ENCODE data around the gene GAGE12J.
"Not testable (repeated sequence)": the region's sequence is repeated elsewhere in the genome, so short reads cannot be mapped to it uniquely, and the experiment has no call there.

Gene GAGE12J

DNA sequence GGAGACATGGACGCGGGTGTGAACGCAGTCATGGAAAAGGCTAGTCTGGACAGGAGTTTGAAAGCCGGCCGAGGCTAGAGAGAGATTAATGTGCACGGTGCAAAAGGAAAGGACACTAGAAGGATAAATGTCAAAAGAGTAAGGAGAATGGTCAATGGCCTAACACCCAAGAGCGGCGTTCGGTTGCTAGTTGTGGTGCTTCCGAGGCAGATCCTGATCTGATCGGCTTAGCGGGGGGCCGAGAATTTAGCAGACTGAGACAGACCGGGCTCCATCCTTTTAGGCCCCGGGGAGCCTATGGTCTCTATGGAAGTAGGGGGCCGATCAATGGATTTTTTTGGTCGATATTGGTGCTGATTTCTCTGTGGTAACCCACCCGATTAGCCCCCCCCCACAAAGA, 11.5 kb upstream of the GAGE12J start:
- DNase-seq (ENCODE audit: low spot score): no peak

DNA sequence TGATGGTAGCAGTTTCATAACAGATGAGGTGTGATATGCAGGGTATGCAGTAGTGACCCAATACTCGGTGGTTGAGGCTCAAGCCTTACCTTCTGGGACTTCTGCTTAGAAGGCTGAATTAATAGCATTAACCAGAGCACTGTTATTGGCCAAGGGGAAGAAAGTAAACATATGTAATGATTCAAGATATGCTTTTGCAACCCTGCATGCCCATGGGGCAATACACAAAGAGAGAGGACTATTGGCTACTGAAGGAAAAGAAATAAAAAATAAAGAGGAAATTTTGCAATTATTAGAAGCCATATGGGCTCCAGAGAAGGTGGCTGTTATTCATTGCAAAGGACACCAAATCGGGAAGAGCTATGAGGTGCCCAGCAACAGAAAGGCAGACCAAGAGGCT, 9.7 kb upstream of the GAGE12J start:
- no peak for DNase-seq (ENCODE audit: low spot score)

DNA sequence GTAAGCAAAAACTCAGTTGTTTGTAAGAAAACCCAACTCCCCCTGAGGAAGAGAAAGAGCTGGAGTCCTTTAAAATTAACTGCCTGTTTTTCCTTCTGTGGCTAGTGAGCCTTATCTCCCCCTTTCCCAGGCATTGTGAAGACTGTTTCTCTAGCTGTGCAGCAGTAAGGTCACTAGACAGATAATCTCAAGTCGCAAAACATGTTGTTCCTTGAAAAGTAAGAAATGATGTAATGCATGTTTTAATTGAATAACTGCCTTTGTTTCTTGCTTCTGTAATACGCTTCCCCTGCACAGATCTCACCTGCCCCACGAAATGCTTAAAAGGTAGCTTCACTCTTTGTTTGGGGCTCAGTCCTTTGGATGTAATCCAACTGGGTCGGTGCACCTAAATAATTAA, 5.8 kb upstream of the GAGE12J start:
- DNase-seq (ENCODE audit: low spot score): no peak

DNA sequence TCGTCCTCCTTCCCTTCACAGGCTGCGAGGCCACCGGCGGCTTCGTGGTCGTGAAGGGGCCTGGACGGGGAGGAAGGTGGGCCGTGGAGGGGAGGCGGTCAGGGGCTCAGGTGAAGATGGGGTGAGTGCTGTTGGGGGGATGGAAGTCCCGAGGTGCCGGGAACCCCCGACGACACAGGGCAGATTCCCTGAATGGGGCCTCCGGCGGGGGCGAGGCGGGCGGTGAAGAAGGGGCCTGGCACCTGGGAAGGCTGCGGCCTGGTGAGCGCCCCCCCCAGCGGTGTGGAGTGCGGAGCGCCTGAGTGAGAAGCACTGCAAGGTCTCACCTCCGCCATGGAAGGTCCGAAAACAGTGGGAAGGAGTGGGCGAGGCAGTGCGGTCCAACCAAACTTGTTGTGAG, 429 bp downstream of the GAGE12J start:
- DNase-seq (ENCODE audit: low spot score): not testable (repeated sequence)

DNA sequence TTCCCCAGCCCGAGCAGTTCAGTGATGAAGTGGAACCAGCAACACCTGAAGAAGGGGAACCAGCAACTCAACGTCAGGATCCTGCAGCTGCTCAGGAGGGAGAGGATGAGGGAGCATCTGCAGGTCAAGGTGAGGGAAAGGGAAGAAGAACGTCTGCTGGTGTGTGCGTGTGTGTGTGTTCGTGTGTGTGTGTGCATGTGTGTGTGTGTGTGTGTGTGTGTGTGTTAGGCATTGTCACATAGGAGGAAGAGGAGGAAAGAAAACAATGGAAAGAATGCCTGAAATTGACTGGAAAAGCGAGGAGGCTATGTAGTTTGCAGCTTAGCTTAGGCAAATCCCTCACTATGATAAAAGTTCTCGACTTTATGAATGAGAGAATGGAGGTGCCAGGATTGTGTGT, 1.9 kb downstream of the GAGE12J start:
- not testable (repeated sequence) for DNase-seq (ENCODE audit: low spot score)

DNA sequence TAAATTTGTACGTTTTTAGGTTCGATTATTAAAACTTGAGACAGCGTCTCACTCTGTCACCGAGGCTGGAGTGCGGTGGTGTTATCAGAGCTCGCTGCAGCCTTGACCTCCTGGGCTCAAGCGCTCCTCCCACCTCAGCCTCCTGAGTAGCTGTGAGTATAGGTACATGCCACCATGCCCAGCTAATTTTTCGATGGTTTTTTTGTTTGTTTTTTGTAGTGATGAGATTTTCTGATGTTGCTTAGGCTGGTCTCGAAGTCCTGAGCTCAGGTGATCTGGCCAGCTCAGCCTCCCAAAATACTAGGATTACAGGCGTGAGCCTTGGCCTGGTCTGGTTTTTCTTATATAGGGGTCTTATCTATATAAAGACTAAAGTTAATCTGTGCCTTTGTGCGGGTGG, 8.6 kb downstream of the GAGE12J start:
- DNase-seq (ENCODE audit: low spot score): not testable (repeated sequence)

DNA sequence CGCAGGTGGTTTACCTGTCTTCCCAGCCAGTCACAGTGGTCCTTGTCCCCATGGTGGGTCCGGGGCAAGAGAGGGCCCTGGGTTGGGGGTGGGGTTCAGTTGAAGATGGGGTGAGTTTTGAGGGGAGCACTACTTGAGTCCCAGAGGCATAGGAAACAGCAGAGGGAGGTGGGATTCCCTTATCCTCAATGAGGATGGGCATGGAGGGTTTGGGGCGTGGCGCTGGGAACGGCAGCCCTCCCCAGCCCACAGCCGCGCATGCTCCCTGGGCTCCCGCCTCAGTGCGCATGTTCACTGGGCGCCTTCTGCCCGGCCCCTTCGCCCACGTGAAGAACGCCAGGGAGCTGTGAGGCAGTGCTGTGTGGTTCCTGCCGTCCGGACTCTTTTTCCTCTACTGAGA, 9.4 kb downstream of the GAGE12J start, which contains the start of gene GAGE13:
Gene GAGE13 (plus strand): TSS at position 301 of the 400 bp plus-strand sequence. CDS start 1,156 bp downstream, outside the sequence.
- DNase-seq (ENCODE audit: low spot score): not testable (repeated sequence)

DNA sequence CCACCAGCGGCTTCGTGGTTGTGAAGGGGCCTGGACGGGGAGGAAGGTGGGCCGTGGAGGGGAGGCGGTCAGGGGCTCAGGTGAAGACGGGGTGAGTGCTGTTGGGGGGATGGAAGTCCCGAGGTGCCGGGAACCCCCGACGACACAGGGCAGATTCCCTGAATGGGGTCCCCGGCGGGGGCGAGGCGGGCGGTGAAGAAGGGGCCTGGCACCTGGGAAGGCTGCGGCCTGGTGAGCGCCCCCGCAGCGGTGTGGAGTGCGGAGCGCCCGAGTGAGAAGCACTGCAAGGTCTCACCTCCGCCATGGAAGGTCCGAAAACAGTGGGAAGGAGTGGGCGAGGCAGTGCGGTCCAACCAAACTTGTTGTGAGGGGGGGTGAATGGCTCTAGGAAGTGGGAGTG, 10.0 kb downstream of the GAGE12J start:
- not testable (repeated sequence) for DNase-seq (ENCODE audit: low spot score)

DNA sequence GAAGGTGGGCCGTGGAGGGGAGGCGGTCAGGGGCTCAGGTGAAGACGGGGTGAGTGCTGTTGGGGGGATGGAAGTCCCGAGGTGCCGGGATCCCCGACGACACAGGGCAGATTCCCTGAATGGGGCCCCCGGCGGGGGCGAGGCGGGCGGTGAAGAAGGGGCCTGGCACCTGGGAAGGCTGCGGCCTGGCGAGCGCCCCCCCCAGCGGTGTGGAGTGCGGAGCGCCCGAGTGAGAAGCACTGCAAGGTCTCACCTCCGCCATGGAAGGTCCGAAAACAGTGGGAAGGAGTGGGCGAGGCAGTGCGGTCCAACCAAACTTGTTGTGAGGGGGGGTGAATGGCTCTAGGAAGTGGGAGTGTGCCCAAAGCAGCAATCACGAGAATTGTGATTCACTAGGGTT, 19.6 kb downstream of the GAGE12J start:
- not testable (repeated sequence) for DNase-seq (ENCODE audit: low spot score)

DNA sequence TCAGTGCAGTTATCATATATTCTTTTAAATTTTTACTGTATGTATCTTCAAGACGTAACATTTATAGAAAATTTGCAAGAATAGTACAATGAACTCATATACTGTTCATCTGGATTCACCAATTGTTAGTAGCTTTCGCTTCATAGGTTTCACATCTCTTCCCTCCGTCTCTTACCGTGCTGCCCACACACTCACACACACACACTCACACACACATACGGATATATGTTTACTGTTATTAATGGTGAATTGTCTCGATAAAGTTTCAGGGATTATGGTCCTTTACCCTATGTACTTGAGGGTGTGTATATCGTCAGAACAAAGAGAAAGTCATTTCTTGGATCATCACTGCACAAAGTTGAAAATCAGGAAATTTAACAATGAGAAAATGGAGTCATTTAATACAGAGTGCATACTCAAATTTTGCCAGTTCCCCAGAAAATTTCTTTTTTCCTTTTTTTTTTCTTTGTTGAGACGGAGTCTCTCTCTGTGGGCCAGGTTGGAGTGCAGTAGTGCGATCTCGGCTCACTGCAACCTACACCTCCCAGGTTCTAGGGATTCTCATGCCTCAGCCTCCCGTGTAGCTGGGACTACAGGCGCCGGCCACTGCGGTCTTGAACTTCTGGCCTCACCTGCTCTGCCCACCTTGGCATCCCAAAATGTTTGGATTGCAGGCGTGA, 22.8 kb downstream of the GAGE12J start:
- DNase-seq (ENCODE audit: low spot score): not testable (repeated sequence)

DNA sequence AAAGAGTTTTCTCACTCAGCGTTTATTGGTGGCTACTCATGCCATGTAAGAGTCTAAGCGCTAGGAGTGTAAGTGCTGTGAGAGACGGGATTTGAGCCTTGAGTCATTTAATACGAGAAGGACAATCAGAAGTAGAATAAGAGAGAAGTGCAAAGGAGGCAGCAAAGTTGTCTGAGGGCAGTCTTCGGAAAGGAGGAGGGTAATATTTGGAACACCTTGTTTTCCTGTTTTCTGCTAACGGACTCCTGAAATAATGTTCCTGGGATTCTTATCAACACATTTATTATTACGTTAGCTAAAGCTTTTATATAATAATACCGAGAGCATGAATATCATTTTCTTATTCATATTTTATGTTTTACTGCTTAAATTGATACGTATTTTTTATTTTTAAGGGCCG, 23.6 kb downstream of the GAGE12J start:
- DNase-seq (ENCODE audit: low spot score): not testable (repeated sequence)

DNA sequence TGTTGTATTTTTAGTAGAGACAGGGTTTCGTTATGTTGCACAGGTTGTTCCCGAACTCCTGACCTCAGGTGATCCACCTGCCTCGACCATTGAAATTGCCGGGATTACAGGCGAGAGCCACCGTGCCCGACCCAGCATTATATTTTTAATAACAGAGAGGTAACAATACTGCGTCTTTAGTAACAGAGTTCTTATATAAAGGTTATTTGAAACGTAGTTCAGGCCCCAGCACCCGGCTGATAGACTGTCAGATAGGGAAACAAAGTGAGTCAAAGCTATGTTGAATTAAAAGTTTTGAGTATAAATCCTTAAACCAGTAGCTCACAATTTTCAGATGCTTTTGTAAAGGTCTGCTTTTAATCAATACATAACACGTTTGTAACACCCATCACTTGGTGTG, 24.3 kb downstream of the GAGE12J start:
- DNase-seq (ENCODE audit: low spot score): not testable (repeated sequence)
